HG03139 (cell line): ENCODE results near the gene ERI2.
"Not testable (repeated sequence)": the region's sequence is repeated elsewhere in the genome, so short reads cannot be mapped to it uniquely, and the experiment has no call there.

Source experiments
- ATAC-seq: cut with Tn5 transposase; IDR thresholded peaks from one replicate; pipeline ENCODE4 v1.9.1; 2021; ENCODE audit not compliant: unreplicated experiment

Gene ERI2

GRCh38 chr16:20818929-20819585 is 12.8 kb upstream of the ERI2 start:
- no peak for ATAC-seq

DNA sequence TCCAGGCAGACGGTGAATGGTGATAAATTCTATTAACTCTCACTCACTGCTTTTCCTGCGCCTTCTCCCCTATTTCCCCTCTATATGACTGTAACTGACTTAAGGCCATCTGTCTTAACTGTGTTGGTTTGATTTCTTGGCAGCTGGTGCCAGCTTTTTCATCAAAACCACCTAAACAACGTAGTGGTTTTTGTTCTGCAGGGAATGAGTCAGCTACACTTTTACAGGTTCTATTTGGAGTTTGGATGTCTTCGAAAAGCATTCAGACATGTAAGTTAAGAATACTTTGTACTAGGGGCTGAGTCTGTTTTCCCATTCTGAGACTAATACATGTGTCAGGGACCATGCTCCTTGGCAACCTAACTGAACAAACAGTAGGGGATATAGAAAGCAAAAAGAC is 8.5 kb upstream of the ERI2 start:
- no peak for ATAC-seq

- no peak for ATAC-seq
Observed at GRCh38 chr16:20812510-20812909, 6.2 kb upstream of the ERI2 start.

GRCh38 chr16:20811889-20812439 is 5.7 kb upstream of the ERI2 start:
- ATAC-seq = no peak

- no peak for ATAC-seq
Observed at GRCh38 chr16:20807862-20808261, 1.6 kb upstream of the ERI2 start.

DNA sequence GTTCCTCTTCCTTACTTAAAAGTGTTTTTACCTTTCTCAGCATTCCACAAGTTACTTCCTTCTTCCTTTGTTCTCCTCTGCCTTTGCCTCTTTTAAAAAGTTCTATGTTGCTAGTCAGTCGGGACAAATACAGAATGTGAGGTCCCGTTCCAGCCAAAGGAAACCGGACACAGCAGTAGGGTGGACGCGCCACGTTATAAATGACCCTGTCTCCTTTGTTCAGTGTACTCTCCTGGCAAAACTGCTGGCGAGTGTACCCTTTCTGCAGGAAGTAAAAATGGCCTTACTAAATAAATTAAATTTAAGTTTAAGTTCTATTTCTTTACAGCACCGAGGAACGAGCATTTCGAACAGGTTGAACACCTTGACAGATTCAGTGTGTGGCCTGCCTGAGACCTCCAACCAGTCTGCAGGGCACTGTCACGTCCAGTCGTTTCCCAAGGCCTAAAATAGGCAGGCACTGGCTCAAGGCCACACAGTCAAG is 546 bp downstream of the ERI2 start:
- ATAC-seq = not testable (repeated sequence)

- ATAC-seq = no peak
Observed at GRCh38 chr16:20803561-20804214, 2.6 kb downstream of the ERI2 start.

- ATAC-seq = no peak
Observed at GRCh38 chr16:20803192-20803560, 3.1 kb downstream of the ERI2 start.

DNA sequence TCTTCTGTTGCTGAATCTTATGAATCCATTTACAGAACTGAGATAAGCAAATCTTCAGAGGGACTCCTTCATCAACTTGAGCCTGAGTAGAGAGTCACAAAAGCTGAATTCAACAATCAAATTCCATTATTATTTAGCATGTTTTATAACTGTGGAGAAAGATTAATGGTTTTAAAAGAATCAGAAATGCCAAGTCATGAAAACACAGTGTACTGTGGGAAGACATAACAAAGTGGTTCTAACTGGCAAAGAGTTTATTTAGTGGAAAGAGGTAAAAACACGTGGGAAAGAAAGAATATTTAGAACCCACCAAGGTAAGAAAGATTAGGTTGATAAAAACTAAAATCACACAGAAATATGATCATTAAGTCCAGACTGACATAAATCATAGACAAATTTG is 5.0 kb downstream of the ERI2 start:
- ATAC-seq = no peak

DNA sequence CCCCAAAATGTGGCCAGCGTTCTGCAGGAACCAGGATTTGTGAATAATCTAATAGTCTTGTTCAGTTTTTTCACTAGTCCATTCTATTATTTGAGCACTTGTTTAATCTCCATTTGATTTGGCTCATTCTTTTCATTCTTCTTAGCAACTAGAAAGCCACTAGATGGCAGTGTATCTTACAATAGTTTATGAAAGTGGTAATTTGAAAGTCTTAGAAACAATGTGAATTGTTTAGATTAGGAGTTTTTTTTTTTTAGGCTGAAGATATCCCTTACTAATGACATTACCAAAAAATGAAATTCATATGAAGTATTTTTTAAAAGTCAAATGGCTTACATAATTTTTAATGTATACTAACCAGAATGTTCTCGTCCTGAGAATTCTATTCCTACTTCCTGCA is 6.7 kb downstream of the ERI2 start:
- ATAC-seq = no peak

- no peak for ATAC-seq
Observed at GRCh38 chr16:20798364-20798763, 7.9 kb downstream of the ERI2 start.

GRCh38 chr16:20791923-20792612 is 14.2 kb downstream of the ERI2 start:
- ATAC-seq = no peak

DNA sequence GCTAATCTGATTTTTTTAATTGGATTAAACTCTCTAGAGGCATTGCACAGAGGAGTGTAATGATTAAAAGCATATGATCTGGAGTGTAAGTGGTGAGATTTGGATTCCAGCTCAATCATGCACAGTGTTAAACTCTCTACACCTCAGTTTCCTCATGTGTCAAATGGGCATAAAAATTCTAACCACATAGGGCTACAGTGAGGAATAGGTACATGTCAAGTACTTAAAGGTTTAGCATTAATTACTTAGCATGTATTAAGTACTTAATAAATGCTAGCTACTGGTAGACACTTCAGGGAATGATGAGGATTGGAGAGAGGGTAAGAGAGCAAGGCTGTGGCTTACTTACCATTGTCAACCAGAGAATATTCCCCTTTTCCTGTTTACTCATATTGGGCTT is 17.1 kb downstream of the ERI2 start:
- ATAC-seq = no peak

GRCh38 chr16:20784204-20784603 is 22.1 kb downstream of the ERI2 start:
- no peak for ATAC-seq

GRCh38 chr16:20782470-20782869 is 23.8 kb downstream of the ERI2 start:
- ATAC-seq = no peak

GRCh38 chr16:20781697-20782096 is 24.6 kb downstream of the ERI2 start:
- no peak for ATAC-seq

GRCh38 chr16:20774703-20775362 is 31.4 kb downstream of the ERI2 start:
- no peak for ATAC-seq

DNA sequence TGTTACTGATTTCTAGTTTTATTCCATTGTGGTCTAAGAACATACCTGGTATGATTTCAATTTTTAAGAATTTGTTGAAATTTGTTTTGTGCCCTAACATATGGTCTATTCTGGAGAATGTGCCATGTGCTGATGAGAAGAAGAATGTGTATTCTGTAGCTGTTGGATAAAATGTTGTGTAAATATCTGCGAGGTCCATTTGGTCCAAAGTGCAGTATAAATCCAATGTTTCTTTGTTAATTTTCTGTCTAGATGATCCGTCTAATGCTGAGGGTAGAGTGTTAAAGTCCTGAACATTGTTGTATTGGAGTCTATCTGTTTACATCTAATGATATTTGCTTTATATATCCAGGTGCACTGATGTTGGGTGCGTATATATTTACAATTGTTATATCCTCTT is 32.6 kb downstream of the ERI2 start:
- no peak for ATAC-seq

DNA sequence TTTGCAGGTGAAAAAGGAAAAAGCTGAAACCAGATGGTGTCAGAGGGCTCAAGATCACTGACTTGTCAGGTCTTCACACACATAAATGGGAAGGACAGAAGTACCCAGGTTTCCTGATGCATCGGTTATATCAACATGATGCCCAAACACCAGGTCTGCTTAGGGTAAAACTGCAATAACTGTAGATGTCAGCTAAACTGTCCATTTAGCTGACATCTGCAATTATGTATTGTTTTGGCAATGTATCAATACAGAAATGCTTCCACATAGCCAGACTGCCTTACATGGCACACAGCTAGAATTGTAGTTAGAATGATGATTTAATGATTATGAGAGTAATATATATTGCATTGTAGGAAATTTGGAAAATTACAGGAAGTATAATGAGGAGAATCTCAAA is 37.5 kb downstream of the ERI2 start:
- no peak for ATAC-seq

DNA sequence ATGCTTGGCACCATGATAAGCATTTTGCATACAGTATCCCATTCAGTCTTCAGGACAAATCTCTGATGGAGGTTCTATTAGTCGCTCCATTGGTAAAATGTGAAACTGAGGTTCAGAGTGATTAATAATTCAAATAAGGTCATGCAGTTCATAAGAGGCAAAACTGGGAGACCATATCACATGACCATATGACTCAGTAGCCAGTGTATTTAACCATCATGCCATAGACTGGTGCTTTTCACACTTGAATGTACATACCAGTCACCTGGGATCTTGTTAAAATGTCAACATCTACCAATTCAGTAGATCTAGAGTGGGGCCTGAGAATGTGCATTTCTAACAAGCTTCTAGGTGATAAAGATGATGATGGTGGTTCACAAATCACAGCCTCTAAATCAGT is 38.2 kb downstream of the ERI2 start:
- no peak for ATAC-seq

DNA sequence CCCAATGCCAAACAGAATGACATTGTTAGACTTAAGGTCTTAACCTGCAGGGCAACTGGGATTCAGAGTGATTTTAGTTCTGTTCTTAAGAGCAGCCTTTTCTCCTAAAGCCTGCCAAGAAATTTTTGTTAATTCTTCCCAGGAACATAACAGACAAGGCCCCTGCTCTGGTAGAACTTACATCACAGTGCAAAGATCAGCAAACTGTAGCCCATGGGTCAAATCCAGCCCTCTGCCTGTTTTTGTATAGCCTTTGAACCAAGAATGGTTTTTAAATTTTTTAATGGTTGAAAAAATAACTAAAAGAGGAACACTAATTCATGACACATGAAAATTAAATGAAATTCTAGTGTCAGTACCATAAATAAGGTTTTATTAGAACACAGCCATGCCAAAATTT is 38.7 kb downstream of the ERI2 start:
- no peak for ATAC-seq
